HG03103 (cell line): Measurements from ENCODE around the gene AP3D1.

ENCODE experiments used
- ATAC-seq: cut with Tn5 transposase; IDR thresholded peaks from one replicate; pipeline ENCODE4 v1.9.1; 2021; ENCODE audit warnings: low read depth; ENCODE audit not compliant: unreplicated experiment

The AP3D1 gene

DNA sequence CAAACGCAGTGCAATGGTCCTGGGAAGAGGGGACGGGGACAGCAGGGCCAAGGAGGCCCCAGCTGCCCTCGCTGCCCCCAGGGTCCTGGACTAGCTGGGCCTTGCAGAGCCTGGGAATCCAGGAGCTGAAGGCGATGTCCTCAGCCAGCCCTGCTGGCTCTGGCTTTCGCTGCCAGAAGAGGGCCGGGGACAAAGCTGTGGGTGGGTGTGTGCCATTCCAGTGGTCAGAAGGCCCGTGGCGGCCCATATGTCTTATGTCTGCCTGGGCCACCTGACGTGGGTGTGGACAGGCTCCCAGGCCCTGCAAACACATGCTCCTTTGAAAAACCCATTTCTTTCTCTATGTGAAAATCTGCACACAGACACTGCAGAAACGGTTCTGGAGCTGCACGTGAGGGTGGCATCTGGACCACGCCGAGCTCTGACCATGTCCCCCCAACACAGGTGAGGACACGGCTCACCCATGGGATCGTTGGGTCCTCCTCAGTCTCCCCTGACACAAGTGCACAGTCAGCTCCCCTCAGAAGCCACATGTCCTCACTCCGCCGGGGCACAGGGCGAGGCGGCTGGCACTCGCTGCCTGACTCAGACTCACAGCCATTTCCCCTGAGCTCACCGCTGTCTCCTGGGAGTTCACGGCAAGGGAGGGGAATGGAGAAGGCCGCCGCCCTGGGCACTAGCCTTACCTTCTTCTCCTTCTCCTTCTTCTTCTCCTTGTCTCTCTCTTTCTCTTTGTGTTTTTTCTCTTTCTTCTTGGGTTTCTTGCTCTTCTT, 37.7 kb downstream of the AP3D1 start:
- no peak for ATAC-seq

DNA sequence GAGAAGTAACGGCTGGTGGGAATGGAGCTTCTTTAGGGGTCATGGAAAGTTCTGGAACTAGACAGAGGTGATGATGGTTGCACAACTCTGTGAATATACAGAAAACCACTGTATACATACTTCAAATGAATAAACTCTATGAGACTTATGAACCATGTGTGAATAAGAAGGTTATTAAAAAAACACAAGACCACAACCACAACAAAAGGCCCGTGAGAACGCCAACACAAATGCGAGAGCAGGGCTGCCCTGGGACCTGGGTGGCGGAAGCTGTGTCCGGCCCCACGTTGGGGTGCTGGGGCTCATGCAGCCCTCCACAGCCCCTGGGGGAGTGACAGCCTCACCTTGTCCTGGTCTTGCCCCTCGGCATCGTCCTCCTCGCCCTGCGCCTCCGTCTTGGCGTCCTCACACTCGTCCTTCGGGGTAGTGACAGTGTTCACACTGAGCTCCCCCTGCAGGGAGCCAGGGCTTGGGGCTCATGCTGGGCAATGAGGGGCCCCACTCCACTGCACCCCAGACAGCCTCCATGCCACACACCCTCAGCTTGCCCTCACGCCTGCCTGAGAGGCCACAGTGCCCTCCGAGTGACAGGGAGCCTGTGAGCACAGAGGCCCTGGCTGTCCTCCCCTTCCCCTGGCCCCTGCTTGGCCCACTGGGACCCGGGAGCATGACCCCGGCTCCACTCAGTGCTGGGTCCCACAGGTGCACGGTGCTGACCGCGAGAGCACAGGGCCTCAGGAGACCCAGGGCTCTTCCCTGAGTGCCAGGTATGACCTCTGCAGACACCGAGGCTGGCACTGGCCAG, 38.6 kb downstream of the AP3D1 start:
- no peak for ATAC-seq

DNA sequence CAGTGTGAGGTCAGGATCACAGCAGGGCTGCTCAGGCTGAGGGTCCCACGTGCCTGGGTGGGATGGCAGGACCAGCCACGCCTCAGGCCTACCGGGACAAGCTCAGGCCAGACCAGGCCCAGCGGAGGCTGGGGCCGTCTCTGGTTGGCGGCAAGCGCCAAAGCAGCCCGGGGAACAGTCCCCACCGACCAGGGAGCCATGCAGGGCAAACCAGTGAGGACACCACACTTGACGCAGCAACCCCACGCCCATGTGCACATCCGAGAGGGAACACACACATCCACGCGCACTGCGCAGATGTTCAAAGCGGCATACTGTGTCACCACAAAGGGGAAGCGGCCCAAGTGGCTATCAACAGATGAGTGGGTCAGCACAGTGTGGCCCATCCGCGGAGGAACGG, 39.5 kb downstream of the AP3D1 start:
- ATAC-seq = no peak

DNA sequence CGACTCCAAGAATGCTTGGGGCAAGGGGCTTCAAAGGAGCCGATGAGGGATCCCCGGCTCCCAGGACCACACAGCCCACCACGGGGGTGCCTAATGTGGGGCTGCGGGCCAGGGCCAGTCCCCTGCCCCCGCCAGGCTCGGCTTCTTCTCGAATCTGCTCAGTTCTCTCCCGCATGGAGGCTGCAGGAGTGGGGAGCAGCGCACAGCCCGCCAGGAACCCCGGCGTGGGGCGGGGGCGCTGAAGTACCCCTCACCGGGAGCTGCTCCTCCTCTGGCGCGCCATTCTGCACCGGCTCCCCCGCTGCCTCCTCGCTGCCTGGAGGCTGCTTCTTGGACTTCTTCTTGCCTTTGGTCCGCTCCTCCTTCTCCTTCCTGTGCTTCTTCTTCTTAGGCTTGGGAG, 39.9 kb downstream of the AP3D1 start:
- no peak for ATAC-seq

DNA sequence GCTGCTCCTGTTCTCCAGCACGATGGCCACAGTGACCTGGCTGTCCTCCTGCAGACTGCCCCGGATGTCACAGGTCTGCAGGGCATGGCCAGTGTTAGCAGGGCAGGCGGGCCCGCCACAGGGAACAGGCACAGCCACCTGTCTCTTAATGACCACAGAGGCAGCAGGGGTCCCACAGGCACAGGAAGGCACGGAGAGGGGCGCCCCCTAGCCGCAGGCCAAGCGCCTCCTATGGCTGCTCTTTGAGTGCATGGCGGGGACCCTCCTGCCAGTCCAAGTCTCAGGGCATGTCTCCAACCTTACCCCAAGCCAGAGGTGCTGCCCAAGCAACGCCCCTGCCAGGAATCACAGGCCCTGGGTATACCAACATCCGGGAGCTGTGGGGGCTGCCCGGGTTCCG, 40.5 kb downstream of the AP3D1 start:
- no peak for ATAC-seq

DNA sequence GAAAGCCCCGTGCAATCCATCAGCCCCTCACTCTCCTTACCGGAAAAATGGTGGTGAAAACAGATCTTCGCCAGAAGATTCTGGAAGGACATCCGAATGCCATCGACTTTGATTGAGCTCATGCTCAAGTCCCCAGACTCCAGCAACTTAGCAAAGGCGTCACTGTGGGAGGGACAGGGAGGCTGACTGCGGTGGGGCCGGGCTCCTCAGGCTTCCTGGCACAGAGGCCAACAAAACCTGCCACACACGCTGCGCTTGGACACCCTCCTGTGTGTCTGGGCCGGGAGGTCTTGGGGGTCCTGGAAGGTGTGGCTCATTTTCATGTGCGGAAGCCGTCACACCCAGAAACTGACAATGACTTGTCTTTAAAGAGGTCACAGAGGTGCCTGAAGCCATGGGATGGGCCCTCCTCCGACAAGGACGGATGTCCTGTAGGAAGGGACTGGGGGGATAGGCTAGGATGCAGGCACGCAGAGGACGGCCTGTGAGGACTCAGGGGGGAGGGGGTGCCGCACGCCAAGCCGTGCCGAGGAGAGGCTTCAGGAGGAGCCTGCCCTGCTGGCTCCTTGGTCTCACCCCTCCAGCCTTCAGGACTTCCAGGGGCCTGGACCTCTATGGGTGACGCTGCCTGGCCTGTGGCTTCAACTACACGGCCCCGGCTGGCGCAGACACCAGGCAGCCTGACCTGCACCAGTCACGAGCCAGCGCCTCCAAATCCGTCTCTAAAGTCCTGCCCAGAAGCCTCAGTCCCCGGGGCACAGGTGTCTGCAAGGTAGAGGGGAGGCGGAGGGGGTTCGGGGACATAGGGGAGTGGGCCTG, 42.1 kb downstream of the AP3D1 start:
- ATAC-seq = no peak

DNA sequence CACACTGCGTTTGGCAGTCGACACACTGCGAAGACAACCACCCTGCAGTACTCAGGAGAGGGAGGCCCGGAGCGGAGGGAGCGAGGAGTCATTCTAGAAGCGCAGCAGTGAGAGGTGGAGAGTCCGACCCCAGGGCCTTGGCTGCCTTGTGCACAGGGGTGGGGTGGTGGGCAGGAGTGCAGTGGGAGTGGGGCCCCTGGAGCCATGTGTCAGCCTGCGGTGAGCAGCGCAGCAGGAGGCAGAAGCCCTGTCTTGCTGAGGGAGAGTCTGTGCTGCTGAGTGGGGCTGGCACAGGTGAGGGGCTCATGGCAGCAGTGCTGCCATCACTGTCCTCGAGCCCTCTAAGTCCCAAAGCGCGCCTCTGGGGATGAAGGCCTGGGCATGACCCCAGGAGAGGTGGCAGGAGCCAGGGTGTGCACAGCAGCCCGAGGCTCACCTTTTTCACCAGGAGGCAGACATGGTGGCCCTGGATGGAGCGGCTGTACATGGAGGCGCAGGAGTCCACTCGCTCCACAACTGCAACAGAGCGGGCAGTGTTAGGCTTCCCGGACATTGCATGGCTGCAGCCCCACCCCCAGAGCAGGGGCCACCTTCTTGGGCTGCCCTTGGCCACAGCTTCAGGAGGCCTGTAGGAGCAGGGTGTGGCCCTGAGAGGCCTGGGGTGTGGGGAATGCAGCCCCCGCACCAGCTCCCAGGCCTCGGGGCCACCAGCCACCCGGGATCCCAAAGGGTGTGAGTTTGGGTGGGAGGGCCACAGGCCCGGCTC, 42.9 kb downstream of the AP3D1 start:
- ATAC-seq = no peak

DNA sequence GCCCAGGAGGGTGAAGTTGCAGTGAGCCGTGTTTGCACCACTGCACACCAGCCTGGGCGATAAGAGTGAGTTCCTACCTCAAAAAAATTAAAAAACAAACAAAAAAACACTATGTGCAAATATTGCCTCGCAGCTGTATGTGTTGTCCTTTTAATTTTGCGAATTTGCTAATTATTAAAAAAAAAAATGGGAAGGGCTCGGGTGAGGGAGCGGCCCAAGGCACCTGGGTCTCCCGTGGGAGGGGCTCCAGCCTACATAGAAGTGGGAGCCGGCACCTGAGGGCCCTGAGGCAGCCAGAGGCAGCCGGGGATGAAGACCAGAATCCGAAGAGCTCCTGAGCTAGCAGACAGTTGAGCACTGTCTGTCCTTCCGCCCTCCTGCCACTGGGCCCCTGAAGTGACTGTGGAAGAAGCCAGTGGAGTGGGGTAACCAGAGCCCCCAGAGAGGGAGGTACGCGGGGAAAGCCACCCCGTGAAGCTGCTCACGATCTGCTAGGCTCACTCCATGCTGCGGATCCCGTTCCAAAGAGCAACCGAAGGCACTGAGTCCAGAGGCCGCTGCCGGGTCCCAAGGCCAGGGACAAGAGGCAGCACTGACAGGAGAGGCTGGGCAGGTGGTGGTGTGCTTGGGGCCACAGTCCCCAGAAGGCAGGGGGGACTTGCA, 48.2 kb downstream of the AP3D1 start:
- ATAC-seq = no peak

DNA sequence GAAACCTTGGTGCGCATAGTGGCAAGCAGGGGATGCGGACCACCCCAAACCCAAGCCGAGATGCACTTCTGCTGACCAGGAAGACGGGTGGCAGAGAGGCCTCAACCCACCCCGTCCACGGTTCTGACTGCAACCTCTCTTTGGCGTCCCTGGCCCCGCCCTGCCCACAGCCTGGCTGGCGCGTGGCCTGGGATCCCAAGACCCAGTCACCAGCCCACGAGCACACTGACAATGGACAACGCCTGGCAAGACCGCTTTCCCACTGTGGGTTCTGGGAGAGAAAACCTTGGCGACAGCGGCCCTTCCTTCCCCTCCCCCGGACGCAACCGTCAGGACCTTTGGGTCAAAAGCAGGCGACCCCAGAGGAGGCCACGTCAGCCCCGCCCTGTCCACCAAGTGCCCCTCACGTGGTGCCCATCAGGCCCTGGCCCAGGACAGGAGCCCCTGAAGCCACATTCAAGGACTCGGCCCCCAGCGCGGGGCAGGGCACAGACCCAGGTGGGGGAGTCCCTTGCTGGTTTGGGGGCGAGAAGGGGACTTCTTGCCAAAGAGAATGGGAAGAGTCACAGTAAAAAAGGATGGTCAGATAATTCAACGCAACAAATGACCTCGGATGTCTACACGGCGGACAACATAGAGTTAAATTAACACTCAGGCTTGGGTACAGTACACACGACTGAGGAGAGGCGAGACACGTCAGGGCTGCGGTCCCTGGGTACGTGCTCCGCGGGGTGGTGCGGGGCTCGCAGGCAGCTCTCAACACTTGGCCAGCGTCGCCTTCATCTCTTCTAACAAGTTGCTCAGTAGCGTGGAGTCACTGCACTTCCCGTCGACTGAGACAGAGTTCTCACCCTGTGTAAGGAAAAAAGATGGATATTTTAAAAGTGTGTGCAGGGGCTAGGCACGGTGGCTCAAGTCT, 49.7 kb downstream of the AP3D1 start:
- ATAC-seq = no peak

DNA sequence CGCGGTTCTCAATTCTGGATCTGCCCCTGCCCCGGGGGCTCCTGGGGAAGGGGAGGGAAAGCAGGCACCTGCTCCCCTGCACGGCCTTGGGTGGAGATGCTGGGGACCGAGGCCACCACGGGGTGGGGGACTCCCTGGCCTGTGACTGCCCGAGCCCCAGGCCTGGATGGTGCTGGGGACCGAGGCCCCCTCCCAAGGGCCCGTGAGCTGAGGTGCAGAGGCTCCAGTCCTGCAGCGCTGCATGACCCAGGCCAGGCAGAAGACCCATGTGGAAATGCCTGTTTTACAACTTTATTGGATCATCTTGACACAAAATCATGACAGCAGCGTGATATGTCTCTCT, 50.7 kb downstream of the AP3D1 start:
- ATAC-seq = no peak

DNA sequence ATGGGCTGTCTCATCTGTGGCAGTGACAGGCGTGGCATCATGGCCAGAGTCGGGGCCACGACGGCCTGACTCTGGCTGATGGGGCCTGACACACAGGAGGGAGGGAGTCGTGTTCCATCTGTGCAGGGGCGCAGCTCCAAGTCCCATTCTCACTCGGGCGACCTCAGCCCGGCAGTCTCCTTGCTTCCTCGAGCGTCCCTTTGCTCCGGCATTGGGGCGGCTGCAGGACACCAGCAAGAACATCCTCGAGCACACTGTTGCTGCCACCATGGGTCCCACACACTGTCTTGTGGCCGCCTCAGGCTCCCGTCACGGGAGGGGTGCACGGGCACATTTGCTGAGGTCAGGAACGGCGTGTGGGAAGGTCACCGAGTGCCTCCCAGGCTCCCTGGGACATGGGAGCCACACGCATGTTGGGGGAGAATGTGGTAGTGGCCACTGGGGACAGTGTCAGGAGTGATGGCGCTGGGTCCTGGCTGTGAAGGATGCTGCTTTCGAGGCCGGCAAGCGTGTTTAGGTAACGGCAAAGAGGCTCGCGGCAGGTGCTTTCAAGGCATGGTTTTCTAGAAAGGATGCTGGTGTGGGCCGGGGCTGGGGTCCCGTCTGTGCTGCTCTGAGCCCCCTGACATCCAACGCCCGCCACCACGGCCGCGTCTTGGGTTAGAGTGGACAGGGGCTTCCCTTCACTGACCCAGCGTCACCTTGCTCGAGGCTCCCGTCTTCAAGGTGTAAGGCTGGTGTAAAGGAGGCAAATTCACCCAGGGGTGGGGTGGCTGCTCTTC, 51.2 kb downstream of the AP3D1 start:
- ATAC-seq = no peak

DNA sequence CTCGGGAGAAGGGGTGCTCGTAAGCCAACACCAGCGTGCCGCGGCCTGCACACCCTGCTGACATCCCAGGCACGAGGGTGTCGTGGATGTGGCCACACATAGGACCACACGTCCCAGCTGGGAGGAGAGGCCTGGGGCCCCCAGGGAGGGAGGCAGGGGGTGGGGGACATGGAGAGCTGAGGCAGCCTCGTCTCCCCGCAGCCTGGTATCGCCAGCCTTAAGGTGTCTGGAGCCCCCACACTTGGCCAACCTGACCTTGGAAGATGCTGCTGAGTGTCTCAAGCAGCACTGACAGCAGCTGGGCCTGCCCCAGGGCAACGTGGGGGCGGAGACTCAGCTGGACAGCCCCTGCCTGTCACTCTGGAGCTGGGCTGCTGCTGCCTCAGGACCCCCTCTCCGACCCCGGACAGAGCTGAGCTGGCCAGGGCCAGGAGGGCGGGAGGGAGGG, 52.3 kb downstream of the AP3D1 start:
- ATAC-seq = no peak

DNA sequence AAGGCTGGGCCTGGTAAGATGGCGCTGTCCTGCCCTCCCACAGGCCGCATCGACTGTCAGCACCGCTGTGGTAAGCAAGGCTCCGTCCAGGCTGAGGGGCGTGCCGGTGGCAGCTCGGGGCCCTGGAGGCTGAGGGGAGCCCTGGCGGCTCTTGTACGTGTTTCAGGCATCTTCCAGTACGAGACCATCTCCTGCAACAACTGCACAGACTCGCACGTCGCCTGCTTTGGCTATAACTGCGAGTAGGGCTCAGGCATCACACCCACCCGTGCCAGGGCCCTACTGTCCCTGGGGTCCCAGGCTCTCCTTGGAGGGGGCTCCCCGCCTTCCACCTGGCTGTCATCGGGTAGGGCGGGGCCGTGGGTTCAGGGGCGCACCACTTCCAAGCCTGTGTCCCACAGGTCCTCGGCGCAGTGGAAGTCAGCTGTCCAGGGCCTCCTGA, 53.5 kb downstream of the AP3D1 start:
- no peak for ATAC-seq

DNA sequence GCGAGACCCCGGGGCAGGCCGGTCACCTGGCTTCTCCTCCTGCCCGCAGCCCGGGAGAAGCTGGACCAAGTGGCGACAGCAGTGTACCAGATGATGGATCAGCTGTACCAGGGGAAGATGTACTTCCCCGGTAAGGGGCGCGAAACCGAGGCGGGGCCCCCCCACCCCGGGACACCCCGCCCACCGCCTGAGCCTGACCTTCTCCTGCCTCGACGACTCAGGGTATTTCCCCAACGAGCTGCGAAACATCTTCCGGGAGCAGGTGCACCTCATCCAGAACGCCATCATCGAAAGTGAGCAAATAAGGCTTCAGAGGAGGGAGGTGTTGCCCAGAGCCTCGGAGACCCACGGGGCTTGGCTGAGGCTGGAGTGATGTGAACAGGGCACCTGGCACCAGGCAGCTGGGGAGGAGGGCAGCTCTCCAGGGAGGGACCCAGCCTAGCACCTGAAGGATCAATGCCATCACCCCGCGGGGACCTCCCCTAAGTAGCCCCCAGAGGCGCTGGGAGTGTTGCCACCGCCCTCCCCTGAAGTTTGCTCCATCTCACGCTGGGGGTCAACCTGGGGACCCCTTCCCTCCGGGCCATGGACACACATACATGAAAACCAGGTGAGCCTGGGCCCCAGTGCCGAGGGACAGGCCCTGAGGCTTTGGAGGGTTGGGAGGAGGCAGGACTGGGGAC, 54.0 kb downstream of the AP3D1 start:
- no peak for ATAC-seq

DNA sequence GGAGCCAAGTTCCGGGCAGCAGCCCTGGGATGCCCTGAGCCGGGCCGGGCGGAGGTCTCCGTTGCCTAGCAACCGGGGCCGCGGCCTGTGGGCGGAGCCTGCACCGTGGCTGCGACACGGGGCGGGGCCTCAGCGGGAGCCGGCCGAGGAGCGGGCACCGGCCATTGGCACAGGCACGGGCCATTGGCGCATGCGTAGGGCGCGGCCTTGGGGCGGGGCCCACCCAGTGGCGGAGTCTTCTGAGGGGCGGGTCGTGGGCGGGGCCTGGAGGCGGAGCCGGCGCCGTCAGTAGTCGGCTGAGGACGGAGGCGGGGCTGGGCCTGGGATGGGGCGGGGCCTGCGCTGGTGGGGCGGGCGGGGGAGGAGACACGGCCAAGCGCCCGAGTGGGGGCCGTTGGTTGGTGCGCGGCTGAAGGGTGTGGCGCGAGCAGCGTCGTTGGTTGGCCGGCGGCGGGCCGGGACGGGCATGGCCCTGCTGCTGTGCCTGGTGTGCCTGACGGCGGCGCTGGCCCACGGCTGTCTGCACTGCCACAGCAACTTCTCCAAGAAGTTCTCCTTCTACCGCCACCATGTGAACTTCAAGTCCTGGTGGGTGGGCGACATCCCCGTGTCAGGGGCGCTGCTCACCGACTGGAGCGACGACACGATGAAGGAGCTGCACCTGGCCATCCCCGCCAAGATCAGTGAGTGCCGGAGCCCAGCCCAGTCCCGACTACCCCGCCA, 54.7 kb downstream of the AP3D1 start, which contains the start of gene IZUMO4:
IZUMO4 (plus strand) TSS at position 436 of the 723 bp plus-strand sequence; CDS start at position 467, 31 bp downstream.
- peak; percentile 53 for ATAC-seq

DNA sequence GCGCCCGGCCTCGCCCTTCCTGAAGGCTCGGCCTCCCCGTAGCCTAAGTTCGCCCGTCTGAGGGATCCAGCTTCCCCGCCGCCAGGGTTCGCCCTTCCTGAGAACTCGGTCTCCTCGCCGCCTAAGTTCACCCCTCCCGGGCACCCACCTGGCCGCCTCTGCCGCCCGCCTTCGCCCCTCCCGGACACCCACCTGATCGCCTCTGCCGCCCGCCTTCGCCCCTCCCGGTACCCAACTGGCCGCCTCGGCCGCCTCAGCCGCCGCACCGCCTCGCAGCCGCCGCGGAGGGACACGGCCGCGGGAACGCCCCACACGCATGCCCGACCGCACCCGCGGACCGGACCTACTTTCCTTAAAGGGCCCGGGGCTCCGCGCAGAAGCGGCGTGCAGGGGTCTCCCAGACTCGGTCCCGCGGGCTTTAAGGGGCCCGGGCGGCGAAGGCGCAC, 55.3 kb downstream of the AP3D1 start, which contains the start of gene MOB3A:
MOB3A (minus strand) TSS at position 293 of the 446 bp plus-strand sequence. CDS start 17,766 bp downstream, outside the sequence.
- ATAC-seq = peak; percentile 19
